Right lobe of liver (tissue), 4 donors: ENCODE measurements around the gene RADIL.

ENCODE experiments used
- POLR2A ChIP-seq: fragments of 450-650 bp; IDR thresholded peaks from one replicate; pipeline ENCODE4 v1.6.1; 2017; ENCODE audit warnings: antibody characterized with exemption, mild to moderate bottlenecking
- TF ChIP-seq, protein P1 (sequence below), 4 donors: fragments of 200-600 bp in 3 of 4; fragments of 450-650 bp in 1 of 4; IDR thresholded peaks; one replicate each; pipeline versions ENCODE4 v1.5.1 to v1.8.0; 2016 to 2022; ENCODE audit warnings: antibody characterized with exemption in 4 of 4, mild to moderate bottlenecking in 2 of 4
- donor health status: DM: no; HTN: no; CAD: no.
- donor health status: DM: no; HTN: no; CAD: no.
- donor health status: DM: no; HTN: yes; CAD: no.

GRCh38 chr7:4800926-4801838 lies 82.3 kb downstream of the RADIL start:
- TF ChIP-seq, protein P1, sequence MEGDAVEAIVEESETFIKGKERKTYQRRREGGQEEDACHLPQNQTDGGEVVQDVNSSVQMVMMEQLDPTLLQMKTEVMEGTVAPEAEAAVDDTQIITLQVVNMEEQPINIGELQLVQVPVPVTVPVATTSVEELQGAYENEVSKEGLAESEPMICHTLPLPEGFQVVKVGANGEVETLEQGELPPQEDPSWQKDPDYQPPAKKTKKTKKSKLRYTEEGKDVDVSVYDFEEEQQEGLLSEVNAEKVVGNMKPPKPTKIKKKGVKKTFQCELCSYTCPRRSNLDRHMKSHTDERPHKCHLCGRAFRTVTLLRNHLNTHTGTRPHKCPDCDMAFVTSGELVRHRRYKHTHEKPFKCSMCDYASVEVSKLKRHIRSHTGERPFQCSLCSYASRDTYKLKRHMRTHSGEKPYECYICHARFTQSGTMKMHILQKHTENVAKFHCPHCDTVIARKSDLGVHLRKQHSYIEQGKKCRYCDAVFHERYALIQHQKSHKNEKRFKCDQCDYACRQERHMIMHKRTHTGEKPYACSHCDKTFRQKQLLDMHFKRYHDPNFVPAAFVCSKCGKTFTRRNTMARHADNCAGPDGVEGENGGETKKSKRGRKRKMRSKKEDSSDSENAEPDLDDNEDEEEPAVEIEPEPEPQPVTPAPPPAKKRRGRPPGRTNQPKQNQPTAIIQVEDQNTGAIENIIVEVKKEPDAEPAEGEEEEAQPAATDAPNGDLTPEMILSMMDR (IDR thresholded peaks at IDR 0.05) = no peak
- no peak for TF ChIP-seq POLR2A
